Caco-2 (cell line): ENCODE measurements around the gene ANKRD22. TPM values are rescaled to one million over a fixed set of nuclear protein-coding genes. Genes with fewer than 3 reads are reported as not detected.

Experiments used
- BruUV-seq: library from RNA; stranded (reverse); fragments of 400-500 nt; replicated peaks from 2 replicates; lab custom pipeline; 2021; lab: Mats Ljungman, UMichigan
- CTCF ChIA-PET: fragments of 300-600 bp; sonication (Branson Sonifier 250); formaldehyde crosslinking; loops from one replicate; lab custom pipeline; 2022; ENCODE audit warnings: antibody characterized with exemption; lab: Charles Lee
- POLR2A ChIA-PET: fragments of 300-600 bp; sonication (Branson Sonifier 250); formaldehyde crosslinking; loops from one replicate; lab custom pipeline; 2022; ENCODE audit warnings: antibody characterized with exemption; lab: Charles Lee
- DNase-seq, 2 experiments: peaks; one replicate each; pipeline versions ENCODE4 v3.0.0 to v3.0.0-alpha.2; 2020 to 2022
- H3K27me3 ChIP-seq: replicated peaks from 2 replicates; pipeline ENCODE4 v1.6.0; 2011; ENCODE audit warnings: low read length; ENCODE audit not compliant: control insufficient read depth, insufficient read depth
- H3K36me3 ChIP-seq: 2 replicates; pipeline ENCODE4 v1.5.1; 2011; ENCODE audit warnings: low read length; ENCODE audit not compliant: control insufficient read depth, insufficient read depth
- H3K4me1 ChIP-seq: fragments of 250-450 bp; sonication (Bioruptor Pico); 2 replicates; pipeline ENCODE4 v1.5.1; 2020; ENCODE audit warnings: mild to moderate bottlenecking
- H3K4me3 ChIP-seq: 2 replicates; pipeline ENCODE4 v1.5.1; 2011; ENCODE audit warnings: low read depth, mild to moderate bottlenecking, control low read depth, low read length
- H3K9me3 ChIP-seq: fragments of 250-450 bp; sonication (Bioruptor Pico); 2 replicates; pipeline ENCODE4 v1.5.1; 2020; ENCODE audit warnings: mild to moderate bottlenecking, moderate library complexity
- H3K27ac Mint-ChIP-seq: one replicate; pipeline ENCODE4 v1.8.0; 2022; ENCODE audit warnings: mixed read lengths; ENCODE audit not compliant: unreplicated experiment
- H3K27me3 Mint-ChIP-seq: one replicate; pipeline ENCODE4 v1.8.0; 2022; ENCODE audit warnings: mixed read lengths; ENCODE audit not compliant: insufficient read depth, unreplicated experiment
- H3K36me3 Mint-ChIP-seq: one replicate; pipeline ENCODE4 v1.8.0; 2022; ENCODE audit warnings: mild to moderate bottlenecking, mixed read lengths; ENCODE audit not compliant: insufficient read depth, unreplicated experiment
- H3K4me1 Mint-ChIP-seq: one replicate; pipeline ENCODE4 v1.8.0; 2022; ENCODE audit warnings: low read depth, mixed read lengths; ENCODE audit not compliant: unreplicated experiment
- H3K4me3 Mint-ChIP-seq: one replicate; pipeline ENCODE4 v1.8.0; 2022; ENCODE audit warnings: mild to moderate bottlenecking, moderate library complexity, mixed read lengths; ENCODE audit not compliant: unreplicated experiment
- H3K9me3 Mint-ChIP-seq: one replicate; pipeline ENCODE4 v1.8.0; 2022; ENCODE audit warnings: mixed read lengths; ENCODE audit not compliant: unreplicated experiment
- intact Hi-C: fragments of 100-400 bp; cut with micrococcal nuclease; formaldehyde crosslinking; loops from one replicate; pipeline ENCODE4 v1.10.0; 2022; ENCODE audit not compliant: unreplicated experiment
- total RNA-seq: library from RNA; stranded (reverse); gene quantifications from 2 replicates; pipeline ENCODE4 v1.2.3, GENCODE V29; 2022
- TF ChIP-seq, protein P1 (sequence below), 2 experiments: fragments of 200-600 bp in 1 of 2; IDR thresholded peaks; 1 replicate in 1 of 2; 2 replicates in 1 of 2; pipeline versions ENCODE4 v1.5.1 to v1.8.0; 2011 to 2022; ENCODE audit warnings: antibody characterized with exemption in 1 of 2, control low read depth in 1 of 2, inconsistent platforms in 1 of 2, low read depth in 1 of 2, low read length in 1 of 2, mild to moderate bottlenecking in 1 of 2, moderate library complexity in 1 of 2; ENCODE audit not compliant: insufficient read depth in 1 of 2, severe bottlenecking in 1 of 2, unreplicated experiment in 1 of 2

The ANKRD22 gene
- total RNA-seq, 1 experiment from 2014 or later = not detected

DNA sequence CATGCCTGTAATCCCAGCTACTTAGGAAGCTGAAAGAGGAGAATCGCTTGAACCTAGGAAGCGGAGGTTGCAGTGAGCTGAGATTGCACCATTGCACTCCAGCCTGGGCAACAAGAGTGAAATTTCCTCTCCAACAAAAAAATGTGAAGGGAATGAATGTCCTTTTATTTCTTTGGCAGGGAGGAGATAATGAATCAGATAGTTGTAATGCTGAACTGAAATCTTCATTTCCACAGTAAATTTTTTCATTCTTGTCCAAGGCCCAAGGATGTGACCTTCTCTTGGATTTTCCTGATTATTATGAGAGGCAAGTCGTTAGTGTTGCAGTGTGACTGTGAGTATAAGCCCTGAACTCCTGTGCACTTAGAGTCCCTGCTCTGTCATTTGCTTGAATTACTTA lies 42.0 kb upstream of the ANKRD22 start:
- Histone ChIP-seq H3K4me3 (no peak overlapping the region), H3K27me3 (no peaks in the 10 kb centered on the region), H3K9me3 (no peaks in the 10 kb centered on the region), H3K4me1 (peaks cover 37% of the 10 kb centered on the region), H3K36me3 (no peaks in the 10 kb centered on the region)
- H3K4me1 Mint-ChIP-seq = peaks cover 14% of the 10 kb centered on the region
- H3K27ac Mint-ChIP-seq = no peak overlapping the region
- peaks cover 4% of the 10 kb centered on the region for H3K27me3 Mint-ChIP-seq
- ChIA-PET CTCF (no interaction called here), POLR2A (no interaction called here)
- no peaks in the 10 kb centered on the region for H3K9me3 Mint-ChIP-seq
- intact Hi-C loops = no loop called here
- no peak overlapping the region for H3K4me3 Mint-ChIP-seq
- TF ChIP-seq, protein P1, sequence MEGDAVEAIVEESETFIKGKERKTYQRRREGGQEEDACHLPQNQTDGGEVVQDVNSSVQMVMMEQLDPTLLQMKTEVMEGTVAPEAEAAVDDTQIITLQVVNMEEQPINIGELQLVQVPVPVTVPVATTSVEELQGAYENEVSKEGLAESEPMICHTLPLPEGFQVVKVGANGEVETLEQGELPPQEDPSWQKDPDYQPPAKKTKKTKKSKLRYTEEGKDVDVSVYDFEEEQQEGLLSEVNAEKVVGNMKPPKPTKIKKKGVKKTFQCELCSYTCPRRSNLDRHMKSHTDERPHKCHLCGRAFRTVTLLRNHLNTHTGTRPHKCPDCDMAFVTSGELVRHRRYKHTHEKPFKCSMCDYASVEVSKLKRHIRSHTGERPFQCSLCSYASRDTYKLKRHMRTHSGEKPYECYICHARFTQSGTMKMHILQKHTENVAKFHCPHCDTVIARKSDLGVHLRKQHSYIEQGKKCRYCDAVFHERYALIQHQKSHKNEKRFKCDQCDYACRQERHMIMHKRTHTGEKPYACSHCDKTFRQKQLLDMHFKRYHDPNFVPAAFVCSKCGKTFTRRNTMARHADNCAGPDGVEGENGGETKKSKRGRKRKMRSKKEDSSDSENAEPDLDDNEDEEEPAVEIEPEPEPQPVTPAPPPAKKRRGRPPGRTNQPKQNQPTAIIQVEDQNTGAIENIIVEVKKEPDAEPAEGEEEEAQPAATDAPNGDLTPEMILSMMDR (IDR thresholded peaks at IDR 0.05; ENCODE audit: insufficient read depth in 1 of 2, low read depth in 1 of 2, low read length in 1 of 2, severe bottlenecking in 1 of 2, unreplicated experiment in 1 of 2) = no peak
- no TSS peak for BruUV-seq
- no peaks in the 10 kb centered on the region for H3K36me3 Mint-ChIP-seq
- no peak for DNase-seq

DNA sequence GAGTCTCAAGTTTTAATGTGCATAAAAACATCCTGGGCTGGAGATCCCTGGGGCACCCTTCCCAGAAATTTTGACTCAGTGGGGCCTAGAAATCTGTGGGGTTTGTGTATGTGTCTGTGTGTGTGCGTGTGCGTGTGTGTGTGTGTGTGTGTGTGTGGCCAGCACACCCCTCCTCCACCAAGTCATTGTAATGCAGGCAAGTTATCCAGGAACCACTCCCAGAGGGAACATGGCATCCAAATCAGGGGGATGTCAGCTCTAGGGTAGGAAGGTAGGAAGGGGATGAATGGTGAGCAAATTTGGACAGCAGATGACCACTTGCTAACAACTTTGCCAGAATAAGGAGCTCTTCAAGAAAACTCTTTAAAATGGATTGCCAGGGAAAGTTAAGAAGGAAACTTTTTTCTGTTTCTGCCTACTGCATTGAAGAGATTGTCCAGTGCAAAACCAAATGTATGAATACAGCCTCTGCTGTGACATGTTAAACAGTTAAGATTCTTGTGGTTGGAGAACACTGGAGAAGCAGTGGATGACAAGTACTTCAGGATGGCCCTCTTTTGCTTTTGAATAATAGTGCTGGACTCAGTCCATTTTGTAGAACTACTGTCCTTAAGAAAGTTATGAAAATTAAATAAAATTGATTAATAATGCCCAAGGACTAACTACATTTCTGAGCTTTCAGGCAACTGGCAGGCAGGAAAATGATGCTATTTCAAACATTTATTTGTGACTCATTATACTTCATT lies 40.8 kb upstream of the ANKRD22 start:
- TF ChIP-seq, protein P1 (IDR thresholded peaks at IDR 0.05; ENCODE audit: insufficient read depth in 1 of 2, low read depth in 1 of 2, low read length in 1 of 2, severe bottlenecking in 1 of 2, unreplicated experiment in 1 of 2) = no peak
- Mint-ChIP-seq H3K36me3 (no peaks in the 10 kb centered on the region), H3K27me3 (peaks cover 8% of the 10 kb centered on the region), H3K4me3 (no peak overlapping the region), H3K27ac (no peak overlapping the region), H3K4me1 (peaks cover 11% of the 10 kb centered on the region), H3K9me3 (no peaks in the 10 kb centered on the region)
- Histone ChIP-seq H3K9me3 (no peaks in the 10 kb centered on the region), H3K4me1 (peaks cover 25% of the 10 kb centered on the region), H3K27me3 (no peaks in the 10 kb centered on the region), H3K36me3 (no peaks in the 10 kb centered on the region), H3K4me3 (no peak overlapping the region)
- DNase-seq = no peak
- BruUV-seq = no TSS peak
- POLR2A ChIA-PET = no interaction called here
- CTCF ChIA-PET = no interaction called here
- intact Hi-C loops = no loop called here

DNA sequence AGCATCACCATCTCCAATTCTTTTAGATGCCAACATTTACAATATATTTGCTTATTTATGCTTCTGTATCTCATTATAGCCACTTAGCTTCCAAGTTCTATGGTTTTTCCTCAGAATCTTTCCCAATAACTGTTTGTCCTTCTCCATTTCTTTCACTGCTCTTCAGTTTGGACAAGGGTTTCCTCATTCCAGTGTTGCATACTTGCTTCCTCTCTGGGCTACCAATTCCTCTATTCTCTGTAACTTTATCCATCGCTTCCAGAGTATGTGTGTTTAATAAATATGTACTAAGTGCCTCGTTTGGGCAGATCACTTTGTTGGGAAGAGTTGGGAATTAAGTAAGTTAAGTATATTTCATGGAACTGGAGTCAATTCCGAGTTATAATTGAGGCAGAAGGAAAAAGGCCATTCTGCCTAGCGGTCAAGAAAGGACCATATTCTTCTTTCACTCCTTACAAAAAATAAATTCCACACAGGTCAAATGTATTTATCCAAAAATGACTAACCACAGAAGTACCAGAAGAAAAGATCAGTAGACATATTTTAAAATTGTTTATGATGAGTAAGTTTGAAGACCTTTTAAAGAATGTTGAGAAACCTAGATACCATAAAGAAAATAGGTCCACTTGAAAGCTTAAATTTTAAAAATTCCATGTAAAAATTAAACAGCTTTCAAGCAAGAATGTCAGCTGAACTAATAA lies 39.2 kb upstream of the ANKRD22 start:
- DNase-seq = no peak
- Mint-ChIP-seq H3K4me3 (no peak overlapping the region), H3K27ac (no peak overlapping the region), H3K36me3 (no peaks in the 10 kb centered on the region), H3K4me1 (no peaks in the 10 kb centered on the region), H3K9me3 (no peaks in the 10 kb centered on the region), H3K27me3 (peaks cover 9% of the 10 kb centered on the region)
- Histone ChIP-seq H3K9me3 (no peaks in the 10 kb centered on the region), H3K4me1 (peaks cover 10% of the 10 kb centered on the region), H3K27me3 (no peaks in the 10 kb centered on the region), H3K4me3 (no peak overlapping the region), H3K36me3 (no peaks in the 10 kb centered on the region)
- intact Hi-C loops = no loop called here
- POLR2A ChIA-PET = no interaction called here
- TF ChIP-seq, protein P1 (IDR thresholded peaks at IDR 0.05; ENCODE audit: insufficient read depth in 1 of 2, low read depth in 1 of 2, low read length in 1 of 2, severe bottlenecking in 1 of 2, unreplicated experiment in 1 of 2) = no peak
- CTCF ChIA-PET = no interaction called here
- no TSS peak for BruUV-seq
